ENCODE data around the gene TIMM44.
"Not testable (repeated sequence)": the region's sequence is repeated elsewhere in the genome, so short reads cannot be mapped to it uniquely, and the experiment has no call there.

Gene TIMM44

GRCh38 chr19:7926021-7926726, 17.3 kb downstream of the TIMM44 start, which contains the start of gene CTXN1:
Gene CTXN1 (minus strand): TSS chr19:7926135. CDS start chr19:7925538, 597 bp downstream.
- in situ Hi-C loops (cut with HindIII; ENCODE audit: low sequenced_read_pairs), result no loop called here

- in situ Hi-C loops (cut with HindIII; ENCODE audit: low sequenced_read_pairs), result no loop called here
These were observed 18.2 kb downstream of the TIMM44 start for GRCh38 chr19:7925171-7925851.

DNA sequence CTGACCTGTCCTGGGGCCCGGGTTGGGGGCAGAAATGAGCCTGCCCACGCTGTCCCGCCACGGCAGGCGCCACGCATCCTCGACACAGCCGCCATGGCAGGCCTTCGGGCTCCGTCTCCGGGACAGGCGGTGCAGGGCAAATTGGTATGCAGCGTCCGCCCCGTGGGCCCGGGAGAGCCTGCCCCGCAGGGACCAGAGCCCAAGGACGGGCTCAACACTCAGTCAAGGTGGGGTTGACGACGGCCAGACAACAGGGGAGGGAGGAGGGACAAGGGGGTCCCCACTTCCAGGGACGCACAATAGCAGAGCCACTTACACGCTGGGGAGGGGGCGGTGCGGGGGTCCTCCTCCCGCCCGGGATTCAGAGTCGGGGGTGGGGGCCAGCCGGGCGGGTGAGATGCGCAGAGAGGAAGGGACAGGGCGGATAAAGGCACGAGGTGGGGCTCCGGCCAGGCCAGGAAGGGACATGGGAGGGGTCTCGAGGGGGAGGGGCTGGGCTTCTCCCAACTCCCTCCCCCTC, 18.8 kb downstream of the TIMM44 start:
- in situ Hi-C loops (cut with HindIII; ENCODE audit: low sequenced_read_pairs), result no loop called here

DNA sequence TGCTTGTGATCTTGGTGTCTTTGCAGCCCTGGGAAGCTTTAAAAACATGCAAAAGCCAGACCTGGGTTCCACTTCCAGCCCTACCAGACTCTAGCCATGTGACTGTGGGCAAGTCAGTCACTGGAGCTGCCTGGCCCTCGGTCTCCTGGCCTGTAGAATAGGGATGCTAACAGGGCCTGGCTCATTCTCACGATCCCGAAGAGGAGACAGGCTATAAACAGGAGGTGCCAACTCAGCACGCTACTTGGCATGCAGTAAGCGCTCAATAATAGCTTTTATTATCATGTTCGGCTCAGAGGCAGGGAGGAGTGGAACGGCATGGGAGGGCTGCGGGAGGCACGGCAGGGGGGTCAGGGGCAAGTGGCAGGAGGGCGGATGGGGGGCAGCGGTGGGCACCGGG, 19.2 kb downstream of the TIMM44 start:
- in situ Hi-C loops (cut with HindIII; ENCODE audit: low sequenced_read_pairs), result no loop called here

DNA sequence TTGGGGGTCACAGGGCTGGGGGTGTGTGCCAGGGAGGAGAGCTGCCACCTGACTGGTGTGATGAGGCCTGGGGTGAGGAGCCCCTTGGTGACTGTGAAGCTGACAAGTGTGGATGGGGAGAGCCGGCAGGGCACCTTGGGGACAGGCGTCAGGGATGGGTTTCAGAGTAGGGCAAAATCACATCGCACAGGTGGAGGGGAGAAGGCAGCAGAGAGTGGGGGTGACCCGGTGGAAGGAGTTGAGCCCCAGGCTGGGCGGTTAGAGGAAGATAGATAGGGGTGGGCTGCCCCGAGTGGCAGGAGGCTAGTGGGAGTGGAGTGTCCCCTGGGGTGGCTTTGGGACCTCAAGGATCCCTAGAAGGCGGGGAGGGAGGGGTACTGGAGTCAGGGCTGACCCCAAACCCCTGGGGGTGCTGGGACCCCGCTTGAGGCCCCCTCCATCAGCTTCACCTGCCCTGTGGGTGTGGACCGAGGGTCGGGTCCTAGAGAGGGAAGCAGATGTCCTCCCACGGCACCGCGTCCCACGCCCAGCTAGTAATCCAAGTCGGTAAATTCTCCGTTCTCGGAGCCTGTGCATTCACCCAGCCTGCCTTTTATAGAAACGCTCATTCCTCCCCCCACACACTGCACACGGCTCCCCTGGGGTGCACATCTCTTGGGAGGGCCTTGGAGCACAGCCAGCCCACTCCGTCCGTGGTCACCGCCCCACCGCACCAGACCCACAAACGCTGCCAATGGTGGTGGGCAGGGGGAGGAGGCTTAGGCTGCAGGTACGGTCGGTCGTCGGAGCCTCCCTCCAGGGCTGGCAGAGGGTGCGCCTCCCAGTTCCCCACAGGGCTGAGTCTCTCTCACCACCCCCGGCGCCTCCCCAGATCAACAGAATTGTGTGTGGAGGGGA, 19.9 kb downstream of the TIMM44 start:
- in situ Hi-C loops (cut with HindIII; ENCODE audit: low sequenced_read_pairs), result no loop called here

GRCh38 chr19:7922836-7923195, 20.6 kb downstream of the TIMM44 start:
- in situ Hi-C loops (cut with HindIII; ENCODE audit: low sequenced_read_pairs), result no loop called here

GRCh38 chr19:7921967-7922835, 21.3 kb downstream of the TIMM44 start:
- in situ Hi-C loops (cut with HindIII; ENCODE audit: low sequenced_read_pairs), result no loop called here

- in situ Hi-C loops (cut with HindIII; ENCODE audit: low sequenced_read_pairs), result no loop called here
These were observed 22.0 kb downstream of the TIMM44 start for GRCh38 chr19:7921302-7921966.

DNA sequence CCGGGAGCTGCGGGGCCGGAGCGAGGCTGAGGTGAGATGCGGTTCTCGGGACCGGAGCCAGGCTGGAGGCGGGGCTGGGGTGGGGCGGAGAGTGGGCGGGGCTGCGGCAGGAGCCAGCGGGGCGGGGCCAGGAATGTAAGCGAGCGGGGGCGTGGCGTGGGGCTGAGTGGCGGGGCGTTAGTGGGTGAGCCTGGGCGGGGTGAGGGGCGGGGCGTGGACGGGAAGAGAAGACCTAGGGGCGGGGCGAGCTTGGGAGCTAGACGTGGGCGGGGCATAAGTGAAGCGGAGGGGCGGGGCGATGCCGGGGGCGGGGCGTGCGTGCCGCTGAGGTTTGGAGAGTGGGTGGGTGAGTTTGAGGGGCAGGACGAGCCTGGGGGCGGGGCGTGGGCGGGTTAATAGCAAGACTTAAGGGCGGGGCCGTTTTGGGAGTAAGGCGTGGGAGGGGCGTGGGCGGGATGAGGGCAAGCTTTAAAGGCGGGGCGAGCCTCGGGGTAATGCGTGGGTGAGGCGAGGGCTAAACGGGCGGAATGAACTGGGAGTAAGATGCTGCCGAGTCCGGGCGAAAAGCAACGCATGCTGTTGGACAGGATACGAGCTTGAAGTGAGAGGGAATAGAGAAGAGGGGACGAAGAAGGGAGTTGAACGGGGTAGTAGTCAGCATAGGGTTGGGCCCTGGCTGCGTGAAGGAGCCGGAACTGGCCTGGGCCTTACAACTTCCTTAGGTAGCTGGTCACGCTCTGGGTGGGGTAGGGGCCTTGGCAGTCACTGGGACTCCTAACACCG, 22.8 kb downstream of the TIMM44 start:
- in situ Hi-C loops (cut with HindIII; ENCODE audit: low sequenced_read_pairs), result no loop called here

GRCh38 chr19:7919610-7920518, 23.6 kb downstream of the TIMM44 start, which contains the start of gene SNAPC2:
Gene SNAPC2 (plus strand): TSS chr19:7920338. CDS start chr19:7920367, 29 bp downstream.
- in situ Hi-C loops (cut with HindIII; ENCODE audit: low sequenced_read_pairs), result no loop called here

- in situ Hi-C loops (cut with HindIII; ENCODE audit: low sequenced_read_pairs), result no loop called here
These were observed 24.6 kb downstream of the TIMM44 start for GRCh38 chr19:7918615-7919421.

DNA sequence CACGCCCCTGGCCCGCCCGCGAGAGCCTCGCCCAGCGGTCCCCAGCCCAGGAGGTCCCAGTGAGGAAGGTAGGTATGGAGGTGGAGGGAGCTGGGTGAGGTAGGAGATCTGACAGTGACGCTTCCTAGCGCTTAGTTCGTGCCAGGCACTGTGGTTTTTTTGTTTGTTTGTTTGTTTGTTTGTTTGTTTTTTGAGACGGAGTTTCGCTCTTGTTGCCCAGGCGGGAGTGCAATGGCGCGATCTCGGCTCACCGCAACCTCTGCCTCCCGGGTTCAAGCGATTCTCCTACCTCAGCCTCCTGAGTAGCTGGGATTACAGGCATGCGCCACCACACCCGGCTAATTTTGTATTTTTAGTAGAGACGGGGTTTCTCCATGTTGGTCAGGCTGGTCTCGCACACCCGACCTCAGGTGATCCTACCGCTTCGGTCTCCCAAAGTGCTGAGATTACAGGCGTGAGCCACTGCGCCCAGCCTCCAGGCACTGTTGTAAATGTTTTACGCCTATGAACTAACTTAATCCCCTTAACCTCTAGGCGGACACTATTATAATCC, 25.3 kb downstream of the TIMM44 start:
- in situ Hi-C loops (cut with HindIII; ENCODE audit: low sequenced_read_pairs), result not testable (repeated sequence)

GRCh38 chr19:7917267-7918061, 26.0 kb downstream of the TIMM44 start:
- in situ Hi-C loops (cut with HindIII; ENCODE audit: low sequenced_read_pairs), result no loop called here

DNA sequence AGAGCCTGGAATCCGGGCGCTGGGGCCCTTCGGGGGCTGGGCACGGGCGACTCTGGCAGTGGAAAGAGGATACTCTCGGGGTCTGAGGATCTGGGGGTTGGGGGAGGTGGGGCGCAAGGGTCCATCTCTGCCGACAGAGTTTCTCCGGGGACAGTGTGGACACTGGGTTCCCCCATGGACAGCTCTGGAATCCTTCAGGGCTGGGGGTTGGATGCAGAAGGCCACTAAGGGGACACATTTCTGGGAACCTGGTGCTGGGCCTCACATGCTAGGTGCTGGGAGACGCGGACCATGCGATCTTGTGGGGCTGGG, 26.6 kb downstream of the TIMM44 start:
- in situ Hi-C loops (cut with HindIII; ENCODE audit: low sequenced_read_pairs), result no loop called here

DNA sequence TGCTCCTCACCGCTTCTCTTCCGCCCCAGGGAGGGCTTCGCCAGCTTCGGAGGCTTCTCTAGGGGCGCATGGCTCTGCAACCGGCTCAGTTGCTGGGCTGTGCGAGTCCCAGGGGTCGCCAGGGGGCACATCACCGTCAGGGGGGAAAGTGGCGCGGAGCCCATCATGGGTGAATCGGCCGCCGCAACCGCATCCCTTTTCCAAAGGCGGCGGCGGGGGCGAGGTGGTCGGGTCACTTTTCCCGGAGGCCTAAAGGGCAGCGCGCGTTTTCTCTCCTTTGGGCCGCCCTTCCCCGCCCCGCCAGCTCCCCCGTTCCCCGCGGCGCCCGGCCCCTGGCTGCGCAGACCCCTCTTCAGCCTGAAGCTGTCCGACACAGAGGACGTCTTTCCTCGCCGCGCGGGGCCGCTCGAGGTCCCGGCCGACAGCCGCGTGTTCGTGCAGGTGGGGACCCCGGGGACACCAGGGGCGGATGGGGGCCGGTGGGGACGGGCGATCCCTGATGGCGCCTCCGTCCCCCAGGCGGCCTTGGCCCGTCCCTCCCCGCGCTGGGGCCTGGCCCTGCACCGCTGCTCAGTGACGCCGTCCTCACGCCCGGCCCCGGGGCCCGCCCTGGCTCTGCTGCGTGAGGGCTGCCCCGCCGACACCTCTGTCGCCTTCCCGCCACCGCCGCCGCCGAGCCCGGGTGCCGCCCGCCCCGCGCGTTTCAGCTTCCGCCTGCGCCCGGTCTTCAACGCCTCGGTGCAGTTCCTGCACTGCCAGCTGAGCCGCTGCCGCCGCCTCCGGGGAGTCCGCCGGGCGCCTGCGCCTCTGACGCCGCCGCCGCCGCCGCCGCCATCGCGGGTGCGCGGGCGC, 27.1 kb downstream of the TIMM44 start:
- in situ Hi-C loops (cut with HindIII; ENCODE audit: low sequenced_read_pairs), result no loop called here
